GM18499 (cell line): ENCODE measurements around the gene PAX5.

ENCODE experiments used
- ATAC-seq: cut with Tn5 transposase; IDR thresholded peaks from one replicate; pipeline ENCODE4 v1.9.1; 2021; ENCODE audit warnings: moderate number of reproducible peaks; ENCODE audit not compliant: insufficient read depth, unreplicated experiment

The PAX5 gene

DNA sequence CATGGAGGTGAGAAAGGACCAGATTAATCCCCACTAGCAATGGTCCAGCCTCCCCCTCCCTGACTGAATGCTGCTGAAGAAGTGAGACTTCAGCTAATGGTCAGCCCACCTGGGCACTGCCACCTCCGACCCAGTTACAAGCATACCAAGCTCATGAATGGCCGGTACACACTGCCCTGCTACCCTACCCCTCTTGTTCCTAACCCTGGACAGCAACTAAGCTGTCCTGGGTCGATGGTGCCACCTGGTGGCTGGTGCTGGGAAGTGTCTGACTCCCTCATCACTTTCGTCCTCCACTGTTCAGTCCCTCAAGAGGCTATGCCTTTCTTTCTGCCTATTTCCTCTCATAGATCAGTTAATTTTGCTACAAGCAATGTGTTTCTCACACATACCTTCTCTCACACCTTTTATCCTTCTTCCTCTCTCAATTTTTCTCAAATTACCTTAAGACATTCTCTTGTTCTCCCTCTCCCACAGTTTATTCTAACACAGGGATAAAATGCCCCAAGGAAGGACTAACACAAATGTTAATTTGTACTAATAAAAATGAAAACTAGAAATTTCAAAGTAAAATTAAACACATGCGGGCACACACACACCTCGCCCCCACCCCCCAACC lies 42.4 kb downstream of the PAX5 start:
- ATAC-seq: no peak

DNA sequence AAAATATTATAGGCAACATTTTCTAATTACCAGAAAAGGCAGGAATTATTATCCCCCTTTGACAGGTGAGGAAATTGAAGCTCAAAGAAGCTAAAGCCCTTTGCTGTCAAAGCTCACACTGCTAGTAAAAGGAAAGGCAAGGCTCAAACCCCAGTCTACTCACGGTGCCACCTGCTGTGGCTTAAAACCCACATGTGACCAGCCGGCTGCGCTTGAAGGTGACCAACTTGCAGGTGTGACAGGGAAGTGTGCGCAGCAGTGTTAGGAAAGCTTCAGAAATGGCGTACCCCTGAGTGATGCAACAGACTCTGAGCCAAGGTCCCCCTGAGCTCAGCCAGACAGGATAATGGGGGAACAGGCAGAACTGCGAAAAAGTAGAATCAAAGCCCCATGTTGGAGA lies 45.2 kb downstream of the PAX5 start:
- ATAC-seq: no peak

DNA sequence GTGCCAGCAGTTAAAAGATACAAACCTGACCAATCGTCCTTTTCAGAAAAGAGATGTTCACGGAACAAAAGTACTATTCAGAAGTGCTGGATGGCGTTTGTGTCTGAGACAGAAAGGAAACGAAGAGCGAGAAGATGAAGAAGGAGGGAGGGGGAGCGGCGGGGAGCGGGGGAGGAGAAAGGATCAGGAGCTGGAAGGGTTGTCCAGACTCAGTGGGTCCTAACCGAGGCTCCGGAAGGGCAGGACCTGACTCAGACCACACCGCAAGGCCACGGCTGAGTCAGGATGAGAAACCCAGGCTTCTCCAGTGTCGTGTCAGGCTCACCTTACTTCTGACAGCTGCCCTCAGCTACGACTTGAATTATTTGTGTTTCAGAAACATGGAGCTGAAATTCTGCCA lies 46.2 kb downstream of the PAX5 start:
- ATAC-seq: no peak

DNA sequence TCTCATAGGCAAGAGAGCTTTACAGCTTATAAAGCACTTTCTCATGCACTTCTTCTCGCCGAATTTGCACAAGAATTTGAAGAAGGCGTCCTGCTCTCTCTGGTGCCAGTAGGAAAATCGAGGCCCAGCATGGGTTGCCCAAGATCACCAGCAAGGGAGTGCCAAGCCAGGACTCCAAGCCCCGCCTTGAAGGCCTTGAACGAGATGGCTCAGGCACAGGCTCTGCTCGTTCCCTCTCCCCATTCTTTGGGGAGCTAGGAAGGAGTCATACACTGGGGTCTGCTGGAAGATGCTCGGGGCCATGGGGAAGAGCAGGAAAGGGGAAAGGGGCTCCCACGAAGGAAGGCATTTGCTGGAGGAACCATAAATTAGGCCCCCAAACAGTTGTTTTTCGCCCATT lies 46.7 kb downstream of the PAX5 start:
- ATAC-seq: no peak

DNA sequence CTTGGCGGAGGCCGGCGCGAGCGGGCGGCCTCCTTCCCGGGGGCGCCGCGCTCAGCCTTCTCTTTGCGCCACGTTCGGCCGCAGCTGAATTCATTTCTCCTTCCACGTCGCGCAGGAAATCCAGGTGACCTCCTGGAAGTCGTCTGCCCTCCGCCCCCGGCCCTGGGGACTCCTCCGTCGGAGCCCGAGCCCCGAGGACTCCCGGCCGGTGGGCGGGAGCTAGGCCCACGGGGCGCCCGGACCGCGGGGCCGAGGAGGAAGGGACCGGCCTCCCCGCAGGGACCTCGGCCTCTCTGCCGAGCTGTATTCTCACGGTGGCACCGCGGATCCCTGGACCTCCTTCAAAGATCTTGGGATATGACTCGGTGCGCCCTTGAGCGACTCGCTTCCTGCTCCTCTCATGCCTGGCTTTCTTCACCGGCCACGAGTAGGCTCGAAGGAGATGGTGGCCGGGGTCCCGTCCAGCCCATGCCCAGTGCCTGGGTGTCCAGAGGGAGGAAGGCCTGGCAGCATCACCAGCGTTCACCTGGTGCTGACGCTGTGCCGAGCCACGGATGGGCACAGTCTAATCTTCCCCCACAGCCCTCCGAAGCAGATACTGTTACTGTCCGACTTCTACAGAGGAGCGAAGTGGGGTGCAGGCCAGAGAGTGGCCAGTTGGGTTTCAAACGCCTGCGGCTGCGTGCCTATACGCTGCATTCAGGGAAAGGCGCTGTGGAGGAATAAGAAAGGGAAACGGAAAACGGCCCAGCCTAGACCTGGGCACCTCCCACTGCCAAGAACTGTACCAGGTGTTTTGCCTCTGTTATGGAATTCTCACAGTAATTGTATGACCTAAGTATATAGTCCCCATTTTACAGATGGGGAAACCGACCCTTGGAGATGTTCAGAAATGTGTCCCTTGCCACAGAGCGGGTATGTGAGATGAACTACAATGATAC lies 47.3 kb downstream of the PAX5 start:
- ATAC-seq: no peak

DNA sequence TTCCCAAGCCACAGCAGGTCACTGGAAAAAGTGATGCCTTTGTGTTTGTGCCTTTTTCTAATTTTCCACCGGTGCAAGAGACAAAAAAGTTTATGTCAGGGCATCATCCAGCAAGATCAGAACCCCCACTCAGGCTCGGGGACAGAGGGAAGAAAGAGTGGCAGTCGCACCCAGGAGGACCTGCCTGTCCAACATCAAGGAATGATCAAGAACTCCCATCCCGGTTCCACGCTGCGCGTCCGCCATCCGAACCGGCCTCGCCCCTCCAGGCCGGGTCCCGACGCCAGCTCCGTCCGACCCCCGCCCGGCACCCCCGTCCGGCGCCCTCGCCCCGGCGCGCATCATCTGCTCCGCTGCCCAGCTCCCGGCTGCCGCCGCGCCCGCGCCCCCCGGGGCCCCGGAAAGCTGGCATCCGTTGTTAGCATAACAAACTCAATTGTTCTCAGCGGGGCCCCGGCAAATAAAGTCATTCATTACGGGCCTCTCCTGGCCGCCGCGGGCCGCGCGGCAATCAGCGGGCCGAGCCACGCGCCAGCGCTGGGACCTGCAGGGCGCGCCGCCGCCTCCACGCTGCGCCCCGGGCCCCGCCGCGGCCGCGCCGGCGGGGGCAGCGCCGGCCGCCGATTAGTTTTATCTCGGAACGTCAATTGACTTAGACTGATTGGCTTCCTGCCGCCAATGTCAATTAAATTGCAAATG lies 48.1 kb downstream of the PAX5 start:
- no peak for ATAC-seq

DNA sequence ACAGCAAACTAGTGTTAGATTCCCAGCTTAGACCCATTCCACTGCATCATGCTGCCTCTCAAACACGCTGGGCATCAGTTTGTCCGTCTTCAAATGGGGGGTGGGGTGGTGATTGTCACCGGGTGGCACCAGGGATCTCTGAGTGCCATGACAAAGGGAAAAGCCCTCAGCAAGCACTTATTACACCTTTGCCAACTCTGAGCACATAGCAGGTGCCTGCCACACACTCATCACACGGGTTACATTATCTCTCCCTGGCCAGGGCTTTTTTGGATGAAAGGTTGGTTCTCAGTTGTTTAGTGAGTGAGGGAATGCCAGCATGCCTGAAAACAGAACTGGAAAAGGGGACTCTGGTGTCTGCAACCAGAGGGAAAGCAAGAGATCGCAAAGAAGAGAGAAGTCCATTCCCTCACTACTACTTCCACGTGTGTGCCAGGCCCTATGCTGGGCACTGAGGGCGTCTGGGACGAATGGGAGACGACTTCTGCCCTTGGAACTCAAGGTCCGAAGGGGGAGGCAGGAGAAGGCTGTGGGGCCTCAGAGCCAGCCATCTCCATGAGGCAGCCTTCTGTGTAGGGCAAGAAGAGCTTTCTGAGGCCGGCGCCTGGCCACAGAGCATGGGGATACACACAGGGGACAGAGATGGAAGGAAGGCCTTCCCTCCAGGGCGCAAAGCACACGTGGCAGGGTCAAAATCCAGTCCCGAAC lies 48.9 kb downstream of the PAX5 start:
- no peak for ATAC-seq

DNA sequence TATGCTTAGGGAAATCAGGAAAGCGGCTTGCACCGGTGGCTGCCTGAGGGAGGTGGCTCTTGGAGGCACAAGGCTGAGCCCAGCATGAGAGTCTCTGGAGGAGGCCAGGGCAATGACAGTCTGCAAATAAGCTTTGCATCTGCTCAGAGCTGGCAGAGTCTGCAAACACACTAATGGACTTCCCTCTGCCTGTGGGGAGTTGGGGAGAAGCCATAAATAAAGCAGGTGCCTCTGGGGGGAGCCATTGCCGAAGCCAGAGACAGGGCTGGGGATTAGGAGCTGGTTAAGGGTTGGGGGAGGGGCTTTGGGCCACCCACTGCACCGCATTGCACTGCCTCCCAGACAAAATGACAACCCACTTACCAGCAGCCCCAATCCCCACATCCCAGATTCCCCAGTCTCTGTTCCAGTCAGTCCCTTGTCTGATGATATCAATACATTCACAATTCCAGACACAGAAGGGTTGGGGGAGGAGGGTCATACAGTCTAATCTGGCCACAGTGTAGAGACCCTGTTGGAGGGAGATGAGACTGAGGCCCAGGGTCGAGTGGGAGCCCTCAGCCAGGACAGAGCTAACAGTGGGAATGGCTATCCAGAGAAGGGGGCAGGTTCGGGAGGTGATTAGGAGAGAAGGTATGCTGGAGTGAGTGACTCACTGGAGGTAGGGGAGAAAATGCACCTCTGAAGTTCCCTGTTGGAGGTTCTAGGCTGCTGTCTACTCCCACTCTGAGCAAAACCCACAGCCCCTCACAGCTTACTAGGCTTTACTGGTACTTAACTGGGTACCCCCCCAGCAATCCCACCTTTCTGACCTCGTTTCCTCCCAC lies 53.7 kb downstream of the PAX5 start:
- ATAC-seq: no peak

DNA sequence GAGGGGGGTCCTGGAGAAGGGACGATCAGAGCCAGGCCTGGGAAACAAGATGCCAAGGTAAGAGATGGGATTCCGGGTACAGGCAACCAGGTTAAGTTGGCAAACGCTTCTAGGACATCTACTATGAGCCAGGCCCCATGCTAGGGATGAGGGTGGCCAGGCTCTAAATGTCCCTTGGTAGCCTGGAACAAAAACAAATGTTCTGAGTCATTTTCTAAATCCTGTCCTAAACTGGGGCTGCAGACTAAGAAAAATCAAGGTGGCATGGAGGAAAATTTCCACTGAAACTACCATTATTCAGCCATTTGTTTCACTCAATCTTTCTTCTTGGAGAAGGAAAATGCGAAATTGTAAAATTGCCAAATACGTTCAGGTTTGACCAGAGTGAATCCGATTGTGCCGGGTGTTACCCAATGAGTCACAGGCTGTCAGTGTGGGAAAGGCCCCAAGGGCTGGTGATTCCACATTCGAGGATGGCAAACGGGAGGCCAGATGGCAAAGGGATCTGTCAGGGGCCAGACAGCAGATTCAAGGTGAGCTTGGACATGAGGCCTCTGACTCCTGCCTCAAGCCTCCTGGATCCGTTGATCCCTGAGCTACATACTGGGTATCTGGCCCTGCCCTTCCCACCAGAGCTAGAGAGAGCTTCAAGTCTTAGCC lies 57.6 kb downstream of the PAX5 start:
- ATAC-seq: no peak

DNA sequence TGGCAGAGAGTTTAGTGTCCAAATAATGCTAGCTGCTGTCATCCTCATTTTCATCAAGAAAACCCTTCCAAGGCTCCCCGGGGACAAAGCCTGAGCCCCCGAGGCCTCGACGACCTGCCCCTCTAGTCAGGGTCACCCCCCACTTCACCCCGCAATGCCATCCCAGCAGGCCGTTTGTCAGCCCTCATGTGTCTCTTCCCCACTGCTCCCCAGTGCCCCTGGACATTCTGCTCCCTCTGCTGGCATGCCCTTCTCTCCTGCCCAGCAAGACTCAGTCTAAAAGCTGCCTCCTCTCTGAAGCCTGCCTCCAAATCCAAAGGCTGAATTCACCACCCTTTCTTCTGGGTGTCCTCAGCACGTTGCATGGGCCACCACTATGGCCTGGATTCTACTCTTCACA lies 59.3 kb downstream of the PAX5 start:
- ATAC-seq: no peak

DNA sequence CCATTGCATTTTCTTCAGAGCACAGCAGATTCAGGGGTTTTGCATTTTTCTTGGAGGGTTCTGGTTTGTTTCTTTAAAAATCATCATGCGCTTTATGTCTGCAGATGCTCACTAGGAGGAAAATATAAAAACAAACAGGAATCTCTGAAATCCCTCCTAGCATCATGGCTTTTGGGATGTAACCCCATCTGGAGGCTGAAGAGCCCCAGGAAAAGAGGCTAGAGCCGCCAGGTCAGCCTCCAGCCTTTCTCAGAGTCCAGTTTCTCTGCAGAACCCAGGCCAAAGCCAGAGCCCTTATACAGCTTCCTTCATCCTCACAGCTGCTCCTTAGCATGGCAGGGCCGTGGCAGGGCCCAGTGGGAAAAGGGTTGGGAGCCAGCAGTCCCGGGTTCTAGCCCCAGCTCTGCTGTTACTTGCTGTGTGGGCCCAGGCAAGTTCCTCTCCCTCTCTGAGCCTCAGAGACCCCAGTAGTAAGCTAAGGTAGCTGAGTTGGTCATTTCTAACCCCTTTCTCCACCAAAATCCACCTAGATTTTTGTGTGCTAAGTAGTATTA lies 62.1 kb downstream of the PAX5 start:
- no peak for ATAC-seq

DNA sequence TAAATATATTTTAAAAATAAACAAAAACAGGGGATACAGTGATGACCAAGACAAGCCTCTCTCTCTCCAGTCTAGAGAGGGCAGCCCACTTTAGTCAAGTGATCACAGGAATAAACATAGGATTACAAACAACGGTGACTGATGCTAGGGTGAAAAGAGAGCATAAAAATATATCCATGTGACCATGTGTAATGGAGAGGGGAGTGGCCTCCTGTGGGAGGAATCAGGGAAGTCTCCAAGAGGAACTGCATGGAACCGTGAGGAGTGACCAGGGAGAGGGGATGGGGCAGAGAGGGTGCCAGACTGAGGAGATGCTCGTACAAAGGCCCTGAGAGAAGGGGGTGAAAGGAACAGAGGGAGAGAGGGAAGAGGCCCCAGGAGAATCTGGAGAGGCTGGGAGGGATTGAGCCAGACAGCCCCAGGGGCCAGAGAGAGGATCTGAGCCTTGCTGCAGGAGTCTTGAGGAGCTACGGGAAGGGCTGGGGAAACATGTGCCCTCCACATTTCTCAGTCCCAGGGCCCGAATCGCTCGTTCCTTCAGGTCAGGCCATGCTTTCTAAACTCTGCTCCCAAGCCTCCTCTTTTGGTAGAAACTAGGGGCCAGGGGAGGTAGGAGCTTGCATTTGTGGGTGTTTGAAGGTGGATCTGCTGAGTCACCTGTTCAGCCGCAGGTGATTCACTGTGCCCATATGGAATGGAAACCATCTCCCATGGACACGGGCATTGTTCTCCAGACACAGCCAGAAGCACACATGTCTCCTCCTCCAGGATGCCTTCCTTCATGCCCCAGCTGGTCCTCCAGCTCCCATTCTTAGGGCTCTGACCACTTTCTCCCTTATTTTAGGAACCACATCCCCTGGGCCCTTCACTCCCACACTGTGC lies 63.8 kb downstream of the PAX5 start:
- ATAC-seq: no peak

DNA sequence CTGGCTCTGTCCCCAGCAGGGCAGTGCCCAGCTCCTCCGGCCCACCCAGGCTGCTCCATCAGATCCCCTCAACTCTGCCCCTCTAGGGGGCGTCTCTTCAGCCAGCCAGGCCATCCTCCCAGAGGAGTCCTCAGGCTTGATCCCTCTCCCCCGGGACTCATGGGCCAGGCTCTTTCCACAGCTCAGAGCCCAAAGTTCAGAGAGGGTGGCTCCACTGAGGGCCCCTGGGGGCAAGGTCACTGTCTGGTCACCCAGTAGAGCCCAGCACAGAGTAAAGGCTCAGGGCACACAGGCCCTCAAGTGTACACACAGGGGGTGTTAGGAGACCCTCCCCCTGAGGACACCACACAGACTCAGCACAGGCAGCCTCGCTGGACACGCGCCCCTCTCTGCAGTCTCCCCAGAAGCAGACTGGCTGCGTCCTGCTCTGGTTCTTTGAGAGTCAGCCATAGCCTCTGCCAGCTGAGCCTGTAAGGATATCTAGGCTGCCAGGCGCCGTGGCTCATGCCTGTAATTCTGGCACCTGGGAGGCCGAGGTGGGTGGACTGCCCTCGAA lies 64.8 kb downstream of the PAX5 start:
- no peak for ATAC-seq

DNA sequence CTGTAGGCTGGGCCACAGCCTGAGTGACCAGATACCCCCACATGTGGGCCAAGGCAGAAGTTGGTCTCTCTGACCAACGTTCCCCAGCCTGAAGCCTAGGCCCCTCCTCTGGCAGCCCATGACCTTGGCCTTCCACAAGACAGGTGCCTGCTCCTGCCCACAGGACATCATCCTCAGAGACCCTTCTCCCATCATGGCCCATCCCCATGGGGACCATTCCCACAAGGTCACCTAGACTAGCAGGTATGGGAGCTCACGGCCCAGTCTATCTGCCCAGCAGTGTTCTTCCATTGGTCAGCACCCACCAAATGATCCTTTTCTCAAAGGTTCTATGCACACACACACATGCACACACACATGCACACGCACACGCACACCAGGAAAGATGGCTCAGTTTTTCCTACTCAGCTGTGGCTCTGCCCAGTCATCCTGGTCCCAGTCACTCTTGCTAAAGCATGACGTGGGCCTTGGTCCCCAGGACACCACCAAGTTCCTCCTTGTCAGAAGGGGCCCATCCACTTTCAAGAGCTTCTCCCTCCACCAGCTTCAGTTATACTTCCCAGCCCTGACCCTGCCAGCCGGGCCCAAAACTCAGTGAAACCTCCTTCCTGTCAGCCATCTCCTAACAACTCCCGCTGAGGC lies 65.4 kb downstream of the PAX5 start:
- no peak for ATAC-seq

DNA sequence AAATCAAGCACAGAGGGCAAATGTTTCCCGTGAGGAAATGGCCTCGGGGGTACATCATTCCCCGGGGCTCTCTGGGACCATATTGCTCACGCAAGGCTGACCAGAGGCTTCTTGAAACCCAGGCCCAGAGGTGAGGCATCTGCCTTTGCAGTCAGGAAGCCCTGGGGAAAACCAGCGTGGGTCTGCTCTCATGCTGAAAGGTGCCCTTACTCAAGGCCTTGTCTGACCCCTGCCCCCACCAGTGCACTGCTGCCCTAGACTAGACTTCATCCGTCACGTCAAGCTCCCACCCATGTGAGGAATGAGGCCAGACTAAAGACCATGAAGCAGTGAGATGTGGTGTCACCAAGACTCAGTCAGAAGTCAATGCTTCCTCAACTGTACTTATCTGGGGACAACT lies 66.1 kb downstream of the PAX5 start:
- no peak for ATAC-seq

DNA sequence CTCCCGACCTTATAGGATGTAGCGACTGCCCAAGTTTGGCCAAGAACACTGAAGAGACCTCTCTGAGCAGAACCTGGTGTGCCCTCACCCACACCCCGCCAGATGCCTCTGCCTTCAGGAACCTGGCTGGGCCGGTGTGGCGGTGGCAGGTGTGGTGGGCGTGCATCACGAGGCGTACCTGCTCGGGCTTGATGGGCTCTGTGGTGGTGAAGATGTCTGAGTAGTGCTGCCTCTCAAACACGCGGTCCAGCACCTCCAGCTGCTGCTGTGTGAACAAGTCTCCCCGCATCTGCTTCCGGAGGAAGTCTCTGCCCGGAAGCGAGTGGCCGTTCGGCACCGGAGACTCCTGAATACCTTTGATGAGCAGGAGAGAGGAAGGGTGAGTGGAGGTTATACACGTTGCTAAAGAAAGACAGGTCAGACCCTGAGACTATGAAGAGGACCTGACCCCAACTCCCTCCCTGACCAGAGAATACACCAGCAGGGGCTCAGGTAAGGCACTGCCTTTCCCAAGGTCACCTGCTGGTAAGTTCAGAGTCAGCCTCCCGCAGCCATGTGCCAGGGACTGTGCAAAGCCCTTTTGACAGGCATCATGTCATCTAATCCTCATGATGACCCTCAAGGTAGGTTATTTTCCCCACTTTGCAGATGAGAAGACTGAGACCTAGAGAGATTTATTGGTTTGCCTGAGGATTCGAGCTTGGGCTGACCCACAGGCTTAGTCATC lies 67.5 kb downstream of the PAX5 start:
- no peak for ATAC-seq

DNA sequence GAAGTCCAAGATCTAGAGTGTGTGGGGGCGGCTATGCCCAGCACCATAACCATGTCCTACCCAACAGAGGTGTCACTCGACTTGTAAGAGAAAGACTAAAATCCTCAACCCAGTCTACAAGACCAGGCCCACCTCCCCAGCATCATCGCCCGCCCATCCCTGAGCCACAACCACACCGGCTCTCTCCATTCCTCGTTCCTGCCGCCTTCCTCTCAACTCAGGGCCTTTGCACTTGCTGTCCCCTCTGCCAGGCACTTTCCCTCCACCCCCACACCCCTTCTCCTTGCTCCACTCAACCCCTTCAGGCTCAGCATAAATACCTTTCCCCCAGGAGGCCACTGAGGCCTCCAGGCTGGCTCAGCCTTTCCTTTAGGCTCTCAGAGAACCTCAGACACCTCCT lies 69.3 kb downstream of the PAX5 start:
- ATAC-seq: no peak
